H9 (cell line): ENCODE data around the gene SLX4IP. TPM values are rescaled to one million over a fixed set of nuclear protein-coding genes. Genes with fewer than 3 reads are reported as not detected.
A peak's percentile ranks its signal among the peaks of the same experiment; 100 is the strongest.

Source experiments
- DNase-seq: peaks from one replicate; pipeline ENCODE4 v3.0.0-alpha.2; 2017
- H2AFZ ChIP-seq: one replicate; pipeline ENCODE4 v1.6.1; 2013; ENCODE audit warnings: mild to moderate bottlenecking, low read length, control low read depth, moderate library complexity
- H2AK5ac ChIP-seq: 2 replicates; pipeline ENCODE4 v1.6.1; 2013; ENCODE audit warnings: low read length, control low read depth, mixed read lengths; ENCODE audit not compliant: insufficient read length
- H2BK120ac ChIP-seq: one replicate; pipeline ENCODE4 v1.6.1; 2013; ENCODE audit warnings: low read depth, mild to moderate bottlenecking, low read length, control low read depth, inconsistent platforms; ENCODE audit not compliant: poor library complexity, severe bottlenecking
- H2BK12ac ChIP-seq: 2 replicates; pipeline ENCODE4 v1.6.1; 2013; ENCODE audit warnings: low read length, control low read depth, mixed read lengths, low read depth; ENCODE audit not compliant: insufficient read length
- H2BK15ac ChIP-seq: 2 replicates; pipeline ENCODE4 v1.6.1; 2013; ENCODE audit warnings: low read depth, low read length, control low read depth
- H2BK20ac ChIP-seq: one replicate; pipeline ENCODE4 v1.6.1; 2013; ENCODE audit warnings: low read depth, mild to moderate bottlenecking, low read length, control low read depth, inconsistent platforms; ENCODE audit not compliant: poor library complexity, severe bottlenecking
- H2BK5ac ChIP-seq: 2 replicates; pipeline ENCODE4 v1.6.1; 2013; ENCODE audit warnings: low read length, control low read depth, mixed read lengths; ENCODE audit not compliant: insufficient read length
- H3K14ac ChIP-seq: 2 replicates; pipeline ENCODE4 v1.6.1; 2013; ENCODE audit warnings: low read length, control low read depth; ENCODE audit not compliant: insufficient read depth
- H3K18ac ChIP-seq: 2 replicates; pipeline ENCODE4 v1.6.1; 2013; ENCODE audit warnings: low read depth, mild to moderate bottlenecking, mixed read lengths, low read length, control low read depth; ENCODE audit not compliant: insufficient read length
- H3K23ac ChIP-seq: 2 replicates; pipeline ENCODE4 v1.6.1; 2013; ENCODE audit warnings: low read length, control low read depth, mixed read lengths, low read depth; ENCODE audit not compliant: insufficient read length
- H3K23me2 ChIP-seq: 2 replicates; pipeline ENCODE4 v1.6.1; 2013; ENCODE audit warnings: low read depth, mild to moderate bottlenecking, mixed read lengths, low read length, control low read depth; ENCODE audit not compliant: insufficient read length, poor library complexity, severe bottlenecking
- H3K27ac ChIP-seq: 2 replicates; pipeline ENCODE4 v1.5.1; 2013; ENCODE audit warnings: low read length, control low read depth, mixed read lengths, low read depth; ENCODE audit not compliant: insufficient read length
- H3K27me3 ChIP-seq: 2 replicates; pipeline ENCODE4 v1.6.1; 2013; ENCODE audit warnings: low read length, control low read depth, inconsistent platforms; ENCODE audit not compliant: insufficient read depth
- H3K4ac ChIP-seq: 2 replicates; pipeline ENCODE4 v1.6.1; 2013; ENCODE audit warnings: low read depth, mild to moderate bottlenecking, control low read depth, inconsistent platforms, low read length, moderate library complexity
- H3K4me1 ChIP-seq: 2 replicates; pipeline ENCODE4 v1.6.1; 2013; ENCODE audit warnings: low read length, control low read depth, inconsistent platforms; ENCODE audit not compliant: insufficient read depth
- H3K4me2 ChIP-seq: 2 replicates; pipeline ENCODE4 v1.6.1; 2013; ENCODE audit warnings: low read length, control low read depth, mixed read lengths; ENCODE audit not compliant: insufficient read length, insufficient read depth
- H3K56ac ChIP-seq: 2 replicates; pipeline ENCODE4 v1.6.1; 2013; ENCODE audit warnings: low read depth, mild to moderate bottlenecking, mixed read lengths, low read length, control low read depth; ENCODE audit not compliant: insufficient read length
- H3K79me1 ChIP-seq: 2 replicates; pipeline ENCODE4 v1.6.1; 2013; ENCODE audit warnings: low read depth, mild to moderate bottlenecking, moderate library complexity, low read length, control low read depth, inconsistent platforms; ENCODE audit not compliant: insufficient read depth, poor library complexity, severe bottlenecking
- H3K79me2 ChIP-seq: 2 replicates; pipeline ENCODE4 v1.6.1; 2013; ENCODE audit warnings: low read length, control low read depth, inconsistent platforms; ENCODE audit not compliant: insufficient read depth
- H3K9ac ChIP-seq: 2 replicates; pipeline ENCODE4 v1.6.1; 2013; ENCODE audit warnings: low read length, control low read depth, mixed read lengths; ENCODE audit not compliant: insufficient read length; ENCODE audit errors: extremely low read depth
- H3K9me3 ChIP-seq: one replicate; pipeline ENCODE4 v1.6.1; 2013; ENCODE audit warnings: low read depth, low read length, inconsistent platforms; ENCODE audit not compliant: control insufficient read depth
- H3T11ph ChIP-seq: one replicate; pipeline ENCODE4 v1.6.1; 2013; ENCODE audit warnings: mild to moderate bottlenecking, low read length, control low read depth, inconsistent platforms
- H4K20me1 ChIP-seq: one replicate; pipeline ENCODE4 v1.6.1; 2013; ENCODE audit not compliant: control insufficient read depth, insufficient read length, insufficient read depth
- H4K5ac ChIP-seq: 2 replicates; pipeline ENCODE4 v1.6.1; 2013; ENCODE audit warnings: low read depth, mild to moderate bottlenecking, mixed read lengths, low read length, control low read depth; ENCODE audit not compliant: insufficient read length
- H4K8ac ChIP-seq: replicated peaks from 2 replicates; pipeline ENCODE4 v1.6.1; 2013; ENCODE audit warnings: low read length, control low read depth, mixed read lengths, low read depth; ENCODE audit not compliant: insufficient read length
- H4K91ac ChIP-seq: 2 replicates; pipeline ENCODE4 v1.6.1; 2013; ENCODE audit warnings: low read depth, mild to moderate bottlenecking, moderate library complexity, mixed read lengths, low read length, control low read depth; ENCODE audit not compliant: insufficient read length
- H3K27ac Mint-ChIP-seq, 3 experiments: 2 replicates in 2 of 3; 3 replicates in 1 of 3; pipeline ENCODE4 v1.8.0; 2020 to 2021; ENCODE audit warnings: mixed read lengths in 3 of 3, mild to moderate bottlenecking in 1 of 3, moderate library complexity in 1 of 3
- H3K27me3 Mint-ChIP-seq: 2 replicates; pipeline ENCODE4 v1.8.0; 2021; ENCODE audit warnings: low read depth, mild to moderate bottlenecking, moderate library complexity, mixed read lengths
- H3K36me3 Mint-ChIP-seq, 3 experiments: 2 replicates in 2 of 3; 3 replicates in 1 of 3; pipeline ENCODE4 v1.8.0; 2020 to 2021; ENCODE audit warnings: low read depth in 3 of 3, mixed read lengths in 3 of 3; ENCODE audit not compliant: insufficient read depth in 1 of 3
- H3K4me1 Mint-ChIP-seq, 2 experiments: 2 replicates each; pipeline ENCODE4 v1.8.0; 2020; ENCODE audit warnings: mixed read lengths in 2 of 2
- H3K4me3 Mint-ChIP-seq, 2 experiments: 2 replicates in 1 of 2; 3 replicates in 1 of 2; pipeline ENCODE4 v1.8.0; 2020 to 2021; ENCODE audit warnings: mild to moderate bottlenecking in 2 of 2, mixed read lengths in 2 of 2, moderate library complexity in 1 of 2
- H3K9me3 Mint-ChIP-seq, 2 experiments: 2 replicates in 1 of 2; 3 replicates in 1 of 2; pipeline ENCODE4 v1.8.0; 2020; ENCODE audit warnings: mild to moderate bottlenecking in 2 of 2, mixed read lengths in 2 of 2, moderate library complexity in 1 of 2
- WGBS: extraction: QIAGEN DNeasy Blood & Tissue Kit; methylation state at CpG from one replicate; pipeline ENCODE4 v1.1.7; 2013; ENCODE audit warnings: missing lambda C conversion rate, low lambda C conversion rate, mixed read lengths; ENCODE audit not compliant: insufficient read length; ENCODE audit errors: extremely low coverage; 5-methylcytosine and 5-hydroxymethylcytosine counted together
- total RNA-seq: library from RNA; stranded (reverse); gene quantifications from 2 replicates; pipeline ENCODE4 v1.2.1, GENCODE V29; 2021
- TF ChIP-seq, protein P1 (sequence below): fragments of 200-600 bp; sonication (generic); conservative IDR thresholded peaks from 3 replicates; pipeline ENCODE4 v1.8.0; 2021; ENCODE audit warnings: antibody characterized with exemption, mild to moderate bottlenecking

SLX4IP gene
- total RNA-seq, 1 experiment from 2014 or later = 7.9 TPM

DNA sequence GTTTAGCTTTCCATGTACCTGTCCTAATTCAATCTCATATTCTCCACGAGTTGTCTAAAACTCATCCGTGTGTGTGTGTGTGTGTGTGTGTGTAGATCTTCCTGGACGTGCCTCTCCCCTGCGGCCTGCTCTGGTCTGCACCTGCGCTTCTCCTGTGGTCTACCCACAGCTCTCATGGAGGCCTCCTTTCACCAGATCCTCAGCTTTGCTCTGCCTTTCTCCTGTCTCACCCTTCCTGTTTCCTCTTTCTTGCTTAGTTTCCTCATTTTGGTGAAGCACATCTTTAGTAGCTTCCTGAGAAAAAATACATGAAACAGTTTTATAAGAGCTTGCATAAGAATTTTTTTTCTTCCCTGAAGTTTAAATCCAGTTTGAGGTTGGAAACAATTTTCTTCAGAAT is 18.1 kb downstream of the SLX4IP start:
- no peak for DNase-seq
- Histone ChIP-seq H3K4me2 (no peak overlapping the region), H4K20me1 (no peaks in the 10 kb centered on the region), H3K23me2 (no peaks in the 10 kb centered on the region), H3K23ac (no peak overlapping the region), H2BK12ac (no peak overlapping the region), H4K5ac (no peak overlapping the region), H2BK20ac (no peak overlapping the region), H3K79me2 (no peaks in the 10 kb centered on the region; the same call in 1 of the 2 replicates), H3K4me1 (peaks cover 3% of the 10 kb centered on the region), H3K9ac (no peak overlapping the region), H2AFZ (no peak overlapping the region), H3K14ac (no peak overlapping the region), H2AK5ac (no peak overlapping the region), H3K9me3 (no peaks in the 10 kb centered on the region), H3K79me1 (no peaks in the 10 kb centered on the region), H3K56ac (no peak overlapping the region), H4K91ac (no peak overlapping the region), H3K4ac (no peak overlapping the region), H2BK15ac (no peak overlapping the region), H3T11ph (no peak overlapping the region), H4K8ac (no peak overlapping the region), H2BK120ac (no peak overlapping the region), H3K27ac (no peak overlapping the region), H3K18ac (no peak overlapping the region), H2BK5ac (no peak overlapping the region), H3K27me3 (no peaks in the 10 kb centered on the region)
- Mint-ChIP-seq H3K27me3 (no peaks in the 10 kb centered on the region), H3K9me3 (peaks cover 0 to 3% of the 10 kb centered on the region in 2 experiments; a peak in 3 of 5 replicates), H3K27ac (peak overlapping the region in 2 of 3 experiments; percentile 17 to 46; a peak in 4 of 7 replicates), H3K4me1 (peaks cover 17 to 18% of the 10 kb centered on the region in 2 experiments), H3K36me3 (peaks cover 0 to 9% (median 3%) of the 10 kb centered on the region in 3 experiments; a peak in 4 of 7 replicates), H3K4me3 (no peak overlapping the region)
- TF ChIP-seq, protein P1, sequence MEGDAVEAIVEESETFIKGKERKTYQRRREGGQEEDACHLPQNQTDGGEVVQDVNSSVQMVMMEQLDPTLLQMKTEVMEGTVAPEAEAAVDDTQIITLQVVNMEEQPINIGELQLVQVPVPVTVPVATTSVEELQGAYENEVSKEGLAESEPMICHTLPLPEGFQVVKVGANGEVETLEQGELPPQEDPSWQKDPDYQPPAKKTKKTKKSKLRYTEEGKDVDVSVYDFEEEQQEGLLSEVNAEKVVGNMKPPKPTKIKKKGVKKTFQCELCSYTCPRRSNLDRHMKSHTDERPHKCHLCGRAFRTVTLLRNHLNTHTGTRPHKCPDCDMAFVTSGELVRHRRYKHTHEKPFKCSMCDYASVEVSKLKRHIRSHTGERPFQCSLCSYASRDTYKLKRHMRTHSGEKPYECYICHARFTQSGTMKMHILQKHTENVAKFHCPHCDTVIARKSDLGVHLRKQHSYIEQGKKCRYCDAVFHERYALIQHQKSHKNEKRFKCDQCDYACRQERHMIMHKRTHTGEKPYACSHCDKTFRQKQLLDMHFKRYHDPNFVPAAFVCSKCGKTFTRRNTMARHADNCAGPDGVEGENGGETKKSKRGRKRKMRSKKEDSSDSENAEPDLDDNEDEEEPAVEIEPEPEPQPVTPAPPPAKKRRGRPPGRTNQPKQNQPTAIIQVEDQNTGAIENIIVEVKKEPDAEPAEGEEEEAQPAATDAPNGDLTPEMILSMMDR = no peak
- no CpG with 5 or more reads among the region's 5 CpGs for WGBS
